Endothelial cell of hepatic sinusoid (primary cell): ENCODE results near the gene CRTAC1.

Experiments
- in situ Hi-C: cut with HindIII; loops from 2 replicates; pipeline ENCODE4 v1.10.0; 2017; ENCODE audit warnings: low sequenced_read_pairs

Gene CRTAC1

GRCh38 chr10:97925308-97925938, 105.0 kb downstream of the CRTAC1 start:
- in situ Hi-C loops, result no loop called here

- in situ Hi-C loops, result no loop called here
These were observed 105.7 kb downstream of the CRTAC1 start for GRCh38 chr10:97924678-97925077.

GRCh38 chr10:97923476-97923875, 106.9 kb downstream of the CRTAC1 start:
- in situ Hi-C loops, result no loop called here

GRCh38 chr10:97923057-97923456, 107.4 kb downstream of the CRTAC1 start:
- in situ Hi-C loops, result no loop called here

GRCh38 chr10:97922022-97922758, 108.2 kb downstream of the CRTAC1 start:
- in situ Hi-C loops, result no loop called here

- in situ Hi-C loops, result no loop called here
These were observed 108.8 kb downstream of the CRTAC1 start for GRCh38 chr10:97921581-97922021.

GRCh38 chr10:97920865-97921264, 109.6 kb downstream of the CRTAC1 start:
- in situ Hi-C loops, result no loop called here

- in situ Hi-C loops, result no loop called here
These were observed 111.4 kb downstream of the CRTAC1 start for GRCh38 chr10:97919012-97919411.

GRCh38 chr10:97916586-97916985, 113.8 kb downstream of the CRTAC1 start:
- in situ Hi-C loops, result no loop called here

- in situ Hi-C loops, result no loop called here
These were observed 114.9 kb downstream of the CRTAC1 start for GRCh38 chr10:97915346-97916131.

- in situ Hi-C loops, result no loop called here
These were observed 115.6 kb downstream of the CRTAC1 start for GRCh38 chr10:97914837-97915211.

GRCh38 chr10:97914171-97914836, 116.1 kb downstream of the CRTAC1 start:
- in situ Hi-C loops, result no loop called here

GRCh38 chr10:97913614-97914013, 116.8 kb downstream of the CRTAC1 start:
- in situ Hi-C loops, result no loop called here

- in situ Hi-C loops, result no loop called here
These were observed 117.2 kb downstream of the CRTAC1 start for GRCh38 chr10:97913193-97913592.

- in situ Hi-C loops, result no loop called here
These were observed 119.2 kb downstream of the CRTAC1 start for GRCh38 chr10:97911217-97911616.

- in situ Hi-C loops, result no loop called here
These were observed 119.8 kb downstream of the CRTAC1 start for GRCh38 chr10:97910661-97911060.

GRCh38 chr10:97907830-97908229, 122.6 kb downstream of the CRTAC1 start:
- in situ Hi-C loops, result no loop called here

GRCh38 chr10:97907211-97907610, 123.2 kb downstream of the CRTAC1 start:
- in situ Hi-C loops, result no loop called here

- in situ Hi-C loops, result no loop called here
These were observed 125.1 kb downstream of the CRTAC1 start for GRCh38 chr10:97905276-97905675.

GRCh38 chr10:97904576-97904975, 125.8 kb downstream of the CRTAC1 start:
- in situ Hi-C loops, result no loop called here

- in situ Hi-C loops, result no loop called here
These were observed 126.4 kb downstream of the CRTAC1 start for GRCh38 chr10:97904018-97904381.
